HG02588 (cell line): ENCODE data around the gene TACR2.

Experiments
- ATAC-seq: cut with Tn5 transposase; IDR thresholded peaks from one replicate; pipeline ENCODE4 v1.9.1; 2021; ENCODE audit warnings: mild to moderate bottlenecking, moderate library complexity; ENCODE audit not compliant: unreplicated experiment

TACR2 gene

GRCh38 chr10:69421611-69422308 lies 5.0 kb upstream of the TACR2 start:
- no peak for ATAC-seq

DNA sequence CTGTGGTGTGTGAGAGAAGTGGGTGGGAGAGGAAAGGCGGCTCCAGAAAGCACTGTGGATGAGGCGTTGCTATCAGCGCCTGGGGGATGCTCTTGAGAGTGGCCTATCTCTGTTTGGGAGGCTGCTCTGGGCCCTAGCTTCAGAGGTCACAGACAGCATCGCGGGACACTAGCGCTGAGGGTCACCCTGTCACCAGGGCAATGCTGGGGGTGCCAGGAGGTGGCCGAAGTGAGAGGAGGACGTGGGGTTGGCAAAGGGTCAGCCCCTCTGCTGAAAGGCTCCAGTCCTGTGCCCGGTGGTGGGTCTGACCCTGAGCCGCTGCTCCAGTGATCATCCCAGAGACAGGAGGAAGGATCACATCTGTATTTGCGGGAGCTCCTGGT lies 3.0 kb upstream of the TACR2 start:
- ATAC-seq: no peak

DNA sequence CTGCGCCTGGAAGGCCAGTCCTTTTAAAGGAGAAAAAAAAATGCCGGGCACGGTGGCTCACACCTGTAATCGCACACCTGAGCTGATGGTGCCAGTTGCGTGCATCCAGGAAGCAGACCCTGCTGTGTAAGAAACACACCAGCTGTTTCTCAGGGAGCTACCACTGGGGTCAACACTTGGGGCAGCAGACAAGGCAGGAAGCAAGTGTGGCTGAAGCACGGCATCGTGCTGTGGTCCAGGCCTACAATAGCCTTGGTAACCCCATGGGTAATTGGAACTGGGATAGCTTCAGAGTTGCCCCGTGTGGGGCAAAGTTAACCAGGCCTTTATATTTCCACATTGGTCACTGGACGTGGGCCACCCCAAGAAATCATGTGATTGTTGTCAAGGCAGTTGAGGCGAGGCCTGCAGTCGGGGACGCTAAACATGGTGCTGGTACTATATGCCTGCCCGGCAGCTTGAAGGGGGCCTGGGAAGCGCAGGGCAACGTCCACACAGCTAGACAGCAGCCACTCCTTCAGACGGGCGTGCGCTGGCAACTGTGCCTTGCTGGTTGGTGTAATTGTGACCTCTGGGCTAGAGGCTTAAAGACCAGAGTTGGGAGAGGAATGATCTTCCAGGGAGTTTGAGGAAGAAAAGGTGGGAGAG lies 2.5 kb upstream of the TACR2 start:
- ATAC-seq: no peak

GRCh38 chr10:69418052-69418752 lies 1.5 kb upstream of the TACR2 start:
- no peak for ATAC-seq

- no peak for ATAC-seq
These were observed 824 bp upstream of the TACR2 start for GRCh38 chr10:69417542-69417941.

- ATAC-seq: no peak
These were observed 767 bp downstream of the TACR2 start for GRCh38 chr10:69415951-69416350.

- no peak for ATAC-seq
These were observed 1.7 kb downstream of the TACR2 start for GRCh38 chr10:69415049-69415448.

DNA sequence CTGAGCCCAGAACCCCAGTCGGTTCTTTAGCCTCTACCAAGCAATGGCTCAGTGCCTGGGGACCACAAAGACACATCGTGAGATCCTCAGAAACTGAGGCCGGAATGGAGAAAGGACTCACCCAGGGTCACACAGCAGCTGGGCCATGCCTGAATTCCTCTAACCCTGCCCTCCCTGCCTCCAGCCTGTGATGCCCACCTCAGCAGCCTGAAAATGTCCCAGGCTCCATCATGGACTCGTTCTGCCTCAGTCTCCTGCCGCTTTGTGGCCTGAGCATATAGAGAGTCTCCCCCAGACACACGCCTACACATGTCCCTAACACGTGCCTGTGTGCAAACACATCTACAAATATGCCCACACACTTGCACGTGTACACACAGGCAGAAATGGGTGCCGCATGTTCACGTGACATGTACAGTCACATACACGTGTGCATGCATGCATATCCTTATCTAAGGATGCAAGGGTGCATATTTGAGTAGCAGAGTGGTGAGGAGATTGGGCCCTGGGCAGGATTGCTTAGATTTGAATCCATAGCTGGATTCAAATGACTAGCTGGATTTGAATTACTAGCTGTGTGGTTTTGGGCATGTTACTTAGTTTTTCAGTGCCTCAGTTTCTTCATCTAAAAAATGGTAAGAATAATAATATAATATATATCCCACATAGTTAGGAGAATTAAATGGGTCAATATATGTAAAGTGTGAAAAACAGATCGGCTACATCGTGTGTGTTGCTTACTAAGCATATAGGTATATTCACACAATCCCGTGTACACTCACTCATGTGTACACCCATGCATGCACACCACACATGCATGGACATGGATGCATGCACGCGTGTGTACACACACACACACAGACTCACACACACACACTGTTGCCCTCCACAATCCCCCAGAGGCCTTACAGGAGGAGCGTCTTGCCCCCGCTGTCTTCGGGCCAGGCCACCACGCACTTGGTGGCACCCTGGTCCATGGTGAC lies 2.4 kb downstream of the TACR2 start:
- ATAC-seq: no peak

- ATAC-seq: no peak
These were observed 3.4 kb downstream of the TACR2 start for GRCh38 chr10:69413221-69413865.

DNA sequence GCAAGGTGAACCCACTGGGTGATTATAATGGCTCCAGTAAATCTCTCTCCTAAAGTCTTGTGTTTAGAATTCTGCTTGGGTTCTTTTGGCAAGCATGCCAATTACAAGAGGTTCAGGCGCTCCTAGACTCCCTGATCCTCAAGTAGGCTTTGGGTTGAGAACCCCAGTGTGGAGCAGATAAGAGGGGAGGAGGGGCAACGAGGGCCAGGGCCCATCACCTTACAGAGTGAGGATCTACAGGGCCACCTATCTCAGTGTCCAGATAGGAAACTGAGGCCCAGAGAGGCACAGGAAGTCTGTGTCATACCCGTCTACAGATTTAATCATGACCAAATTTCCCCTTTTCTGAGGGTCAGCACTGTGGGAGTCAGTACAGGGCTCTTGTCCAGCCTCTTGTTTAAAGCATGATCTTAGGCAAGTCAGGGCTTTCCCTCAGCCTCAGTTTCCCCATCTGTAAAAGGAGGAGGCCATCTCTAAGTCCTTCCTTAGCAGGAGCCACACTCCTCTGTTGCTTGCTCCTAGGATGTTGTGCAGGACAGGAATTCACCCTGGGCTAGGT lies 4.4 kb downstream of the TACR2 start:
- no peak for ATAC-seq

DNA sequence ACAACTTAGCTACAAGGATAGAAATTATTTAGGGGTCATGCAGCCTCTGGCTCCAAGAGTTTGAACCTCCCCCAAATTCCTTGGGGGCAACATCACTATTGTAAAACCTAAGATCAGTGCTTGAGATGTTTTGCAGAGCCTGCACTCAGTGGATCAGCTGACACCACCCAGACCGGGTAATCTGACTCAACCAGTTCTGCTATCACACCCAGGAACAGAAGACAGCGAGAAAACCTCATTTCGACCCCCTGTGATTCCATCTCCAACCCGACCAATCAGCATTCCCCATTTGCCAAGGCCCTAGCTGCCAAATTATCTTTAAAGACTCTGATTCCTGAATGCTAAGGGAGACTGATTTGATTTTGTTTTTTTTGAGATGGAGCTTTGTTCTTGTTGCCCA lies 5.2 kb downstream of the TACR2 start:
- ATAC-seq: no peak

- ATAC-seq: no peak
These were observed 6.2 kb downstream of the TACR2 start for GRCh38 chr10:69410487-69410886.

- no peak for ATAC-seq
These were observed 6.8 kb downstream of the TACR2 start for GRCh38 chr10:69409968-69410367.

DNA sequence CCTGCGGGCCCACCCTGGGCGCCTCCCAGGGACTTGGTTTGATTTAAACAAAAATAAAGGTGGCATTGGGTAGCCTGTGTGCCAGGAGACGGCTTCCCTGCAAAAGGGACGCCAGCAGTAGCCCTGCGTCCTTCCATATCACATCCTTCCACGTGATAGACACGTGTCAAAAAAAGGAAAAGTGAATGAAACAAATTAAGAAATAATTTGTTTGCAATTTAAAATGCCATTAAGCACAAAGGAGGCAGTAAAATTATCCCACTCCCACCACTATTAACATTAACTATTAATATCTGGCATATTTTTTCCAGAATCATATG lies 7.6 kb downstream of the TACR2 start:
- no peak for ATAC-seq

DNA sequence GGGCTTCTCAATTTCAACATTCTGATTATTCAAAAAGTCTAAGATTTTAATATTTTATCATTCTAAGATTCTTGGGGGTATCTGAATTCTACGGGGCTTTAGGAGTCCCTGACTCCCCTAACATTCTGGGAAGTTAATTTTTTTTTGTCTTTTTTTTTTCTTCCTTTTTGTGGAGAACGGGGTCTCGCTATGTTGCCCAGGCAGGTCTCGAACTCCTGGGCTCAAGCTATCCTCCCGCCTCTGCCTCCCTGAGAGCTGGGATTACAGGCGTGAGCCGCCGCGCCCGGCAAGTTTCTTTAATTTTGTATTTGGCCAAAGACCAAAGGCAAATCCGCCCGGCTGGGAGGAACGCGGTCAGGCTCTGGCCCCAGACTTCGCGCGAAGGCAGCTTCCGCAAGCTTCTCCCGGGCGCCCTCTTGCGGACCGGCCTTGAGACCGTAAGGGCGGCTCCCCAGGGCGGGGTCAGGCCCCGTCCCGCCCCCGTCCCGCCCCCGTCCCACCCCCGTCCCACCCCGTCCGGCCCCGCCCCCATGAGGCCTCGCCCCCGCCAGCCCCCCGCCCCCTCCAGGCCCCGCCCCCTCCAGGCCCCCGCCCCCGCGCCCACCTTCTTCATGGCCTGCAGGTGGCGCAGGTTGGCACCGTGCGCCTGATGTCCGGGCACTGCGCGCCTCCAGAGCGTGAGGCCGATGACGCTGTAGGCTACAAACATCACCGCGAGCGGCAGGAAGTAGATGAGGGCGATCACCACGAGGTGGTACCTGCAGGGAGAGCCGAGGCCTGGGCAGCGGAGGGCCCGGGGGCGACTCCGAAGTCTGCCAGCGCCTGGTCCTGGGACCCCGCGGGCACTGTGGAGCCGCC lies 8.2 kb downstream of the TACR2 start:
- ATAC-seq: peak; percentile 86

GRCh38 chr10:69407621-69408301 lies 9.0 kb downstream of the TACR2 start:
- ATAC-seq: no peak

DNA sequence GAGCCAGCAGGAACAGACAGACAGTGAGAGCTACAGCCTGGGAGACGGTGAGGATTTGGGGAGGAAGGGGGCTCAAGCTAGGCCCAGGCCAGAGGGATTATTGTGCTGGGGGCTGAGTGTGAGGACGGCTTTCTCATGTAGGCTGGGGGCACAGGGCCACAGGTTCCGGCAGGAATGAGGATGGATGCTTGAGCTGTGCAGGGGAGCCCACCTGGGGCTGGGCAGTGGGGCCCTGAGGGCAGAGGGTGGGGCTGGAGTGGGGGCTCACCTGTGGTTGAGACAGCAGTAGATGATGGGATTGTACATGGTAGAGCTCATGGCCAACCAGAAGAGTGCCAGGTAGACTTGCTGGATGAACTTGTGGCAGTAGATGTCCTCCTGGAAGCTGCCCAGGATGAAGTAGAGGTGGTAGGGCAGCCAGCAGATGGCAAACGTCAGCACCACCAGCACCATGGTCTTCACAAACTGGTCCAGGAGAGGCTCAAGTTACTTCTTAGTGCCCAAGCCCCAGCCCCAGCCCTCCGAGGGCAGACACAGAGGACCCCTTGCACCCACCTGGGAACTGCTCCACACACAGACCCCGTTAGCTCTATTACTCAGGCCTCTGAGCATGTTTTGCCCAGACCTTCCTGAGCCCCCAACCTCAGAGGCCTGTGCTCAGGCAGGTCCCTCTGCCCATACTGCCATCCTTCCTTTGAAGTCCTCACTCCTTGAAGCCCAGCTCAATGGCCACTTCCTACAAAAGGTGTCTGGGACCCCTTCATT lies 9.7 kb downstream of the TACR2 start:
- ATAC-seq: no peak

GRCh38 chr10:69406302-69406811 lies 10.4 kb downstream of the TACR2 start:
- ATAC-seq: no peak
